GM08714 (cell line): ENCODE results near the gene TNRC6B.
A peak's percentile ranks its signal among the peaks of the same experiment; 100 is the strongest.
"Not testable (repeated sequence)": the region's sequence is repeated elsewhere in the genome, so short reads cannot be mapped to it uniquely, and the experiment has no call there.

Experiments
- H3K4me3 ChIP-seq: fragments of 200-500 bp; sonication (Bioruptor generic); 2 replicates; pipeline ENCODE4 v1.5.1; 2014; ENCODE audit warnings: mild to moderate bottlenecking, low read length, inconsistent platforms
- ZNF274 ChIP-seq: IDR thresholded peaks from 2 replicates; pipeline ENCODE4 v1.6.1; 2012; ENCODE audit warnings: mild to moderate bottlenecking, low read depth, low read length

The TNRC6B gene

DNA sequence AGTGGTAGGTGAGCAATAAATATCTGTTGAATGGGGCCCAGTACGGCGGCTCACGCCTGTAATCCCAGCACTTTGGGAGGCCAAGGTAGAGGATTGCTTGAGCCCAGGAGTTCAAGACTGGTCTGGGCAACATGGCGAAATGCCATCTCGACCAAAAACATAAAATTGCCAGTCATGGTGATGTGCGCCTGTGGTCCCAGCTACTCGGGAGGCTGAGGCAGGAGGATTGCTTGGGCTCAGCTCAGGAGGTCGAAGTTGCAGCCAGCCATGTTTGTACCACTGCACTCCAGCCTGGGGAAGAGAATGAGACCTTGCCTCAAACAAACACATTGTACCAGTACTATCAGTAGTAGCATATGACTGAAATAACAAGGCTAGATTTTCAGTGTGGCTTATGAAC lies 196.8 kb downstream of the TNRC6B start:
- TF ChIP-seq ZNF274: no peak
- no peak overlapping the region for H3K4me3 ChIP-seq

DNA sequence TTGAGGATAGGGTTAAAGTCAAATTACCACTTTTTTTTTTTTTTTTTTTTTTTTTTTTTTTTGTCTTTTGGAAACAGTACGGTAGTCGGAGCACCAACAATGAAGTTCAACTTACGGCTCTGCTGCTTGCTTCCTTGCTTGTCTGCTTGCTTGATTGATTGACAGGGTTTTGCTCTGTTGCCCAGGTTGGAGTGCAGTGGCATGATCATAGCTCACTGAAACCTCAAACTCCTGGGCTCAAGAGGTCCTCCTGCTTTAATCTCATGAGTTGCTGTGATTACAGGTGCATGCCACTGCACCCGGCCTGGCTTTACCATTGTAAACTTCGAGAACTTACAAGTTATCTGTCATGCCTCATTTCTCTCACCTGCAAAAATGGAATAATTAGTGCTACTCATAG lies 198.4 kb downstream of the TNRC6B start:
- TF ChIP-seq ZNF274: no peak
- H3K4me3 ChIP-seq: no peak overlapping the region

DNA sequence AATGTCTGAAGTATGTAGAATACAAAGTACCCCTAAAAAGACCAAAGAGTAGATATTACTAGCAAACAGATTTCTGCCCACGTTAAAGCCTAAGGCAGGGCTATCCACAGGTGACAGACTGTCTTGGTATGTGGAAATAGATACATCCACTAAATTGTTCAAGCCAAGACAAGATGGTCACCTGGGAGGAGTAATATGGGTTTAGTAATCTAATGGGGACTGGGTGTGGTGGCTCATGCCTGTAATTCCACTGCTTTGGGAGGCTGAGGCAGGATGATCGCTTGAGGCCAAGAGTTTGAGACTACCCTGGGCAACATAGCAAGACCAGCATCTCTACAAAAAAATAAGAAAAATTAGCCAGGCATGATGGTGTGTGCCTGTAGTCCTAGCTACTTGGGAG lies 200.2 kb downstream of the TNRC6B start:
- TF ChIP-seq ZNF274: no peak
- no peak overlapping the region for H3K4me3 ChIP-seq

DNA sequence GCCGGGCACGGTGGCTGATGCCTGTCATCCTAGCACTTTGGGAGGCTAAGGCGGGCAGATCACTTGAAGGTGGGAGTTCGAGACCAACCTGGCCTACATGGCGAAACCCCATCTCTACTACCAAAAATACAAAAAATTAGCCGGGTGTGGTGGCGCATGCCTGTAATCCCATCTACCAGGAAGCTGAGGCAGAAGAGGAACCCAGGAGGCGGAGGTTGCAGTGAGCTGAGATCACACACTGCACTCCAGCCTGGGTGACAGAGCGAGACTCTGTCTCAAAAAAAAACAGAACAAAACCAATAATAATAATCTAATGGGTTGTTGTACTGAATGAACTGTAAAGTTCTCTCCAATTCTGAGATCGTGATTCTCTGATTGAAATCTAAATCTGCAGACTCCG lies 200.7 kb downstream of the TNRC6B start:
- not testable (repeated sequence) for H3K4me3 ChIP-seq

DNA sequence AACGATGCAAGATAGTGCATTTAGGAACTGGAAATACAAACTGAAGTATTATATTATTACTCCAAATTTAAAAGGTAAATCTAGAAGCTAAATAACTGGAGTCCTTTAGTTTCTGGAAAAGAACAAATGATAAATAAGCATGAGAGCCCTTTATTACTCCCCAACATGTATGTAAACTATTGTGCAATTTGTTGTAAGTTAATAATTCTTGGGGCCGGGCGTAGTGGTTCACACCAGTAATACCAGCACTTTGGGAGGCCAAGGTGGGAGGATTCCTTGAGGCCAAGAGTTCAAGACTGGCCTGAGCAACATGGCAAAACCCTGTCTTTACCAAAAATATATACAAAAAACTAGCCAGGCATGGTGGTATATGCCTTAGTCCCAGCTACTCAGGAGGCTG lies 203.7 kb downstream of the TNRC6B start:
- no peak overlapping the region for H3K4me3 ChIP-seq
- no peak for TF ChIP-seq ZNF274

DNA sequence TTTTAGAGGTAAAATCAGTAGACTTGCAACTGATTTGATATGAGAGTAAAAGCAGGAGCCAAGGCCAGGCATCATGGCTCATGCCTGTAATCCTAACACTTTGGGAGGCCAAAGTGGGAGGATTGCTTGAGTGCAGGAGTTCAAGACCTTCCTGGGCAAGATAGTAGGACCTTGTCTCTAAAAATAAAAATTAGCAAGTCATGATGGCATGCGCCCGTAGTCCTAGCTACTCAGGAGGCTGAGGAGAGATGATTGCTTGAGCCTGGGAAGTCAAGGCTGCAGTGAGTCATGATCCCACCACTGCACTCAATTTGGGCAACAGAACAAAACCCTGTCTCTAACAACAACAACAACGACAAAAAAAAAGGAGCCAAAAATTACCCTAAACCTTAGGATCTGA lies 206.2 kb downstream of the TNRC6B start:
- no peak for TF ChIP-seq ZNF274
- no peak overlapping the region for H3K4me3 ChIP-seq

DNA sequence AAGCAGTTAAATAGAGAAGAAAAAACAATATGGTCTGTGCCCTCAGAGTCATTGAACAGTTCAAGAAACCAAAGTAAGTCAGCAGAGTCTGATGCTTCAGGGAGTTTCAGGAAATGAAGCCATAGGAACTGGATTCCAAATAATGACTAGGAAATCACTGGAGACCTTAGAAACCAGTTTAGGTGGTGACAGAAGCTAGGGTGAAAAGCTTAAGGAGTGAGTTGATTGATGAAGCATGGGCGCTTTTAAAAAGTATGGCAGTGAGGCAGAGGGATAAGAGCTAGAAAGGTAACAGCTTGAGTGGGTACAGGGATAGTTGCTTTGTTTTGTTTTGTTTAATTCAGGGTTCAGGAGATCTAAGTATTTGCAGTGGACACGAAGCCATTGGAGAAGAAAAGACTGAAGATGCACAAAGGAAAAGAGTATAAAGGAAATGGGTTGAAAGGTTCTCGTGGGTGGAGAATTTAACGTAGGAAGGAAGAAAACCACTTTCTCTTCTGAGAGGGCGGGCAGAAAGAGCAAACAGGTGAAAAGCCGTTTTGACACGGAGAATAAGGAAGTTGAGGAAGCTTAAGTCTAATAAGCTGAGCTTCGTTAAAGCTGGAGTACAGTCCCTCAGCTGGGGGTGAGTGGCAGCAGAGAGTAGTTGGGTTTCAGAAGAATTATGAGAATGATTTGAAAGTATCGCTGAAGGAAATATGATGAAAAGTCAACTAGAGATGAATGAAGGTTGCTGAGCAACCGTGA lies 207.5 kb downstream of the TNRC6B start:
- peak overlapping the region; percentile 38 for H3K4me3 ChIP-seq
- TF ChIP-seq ZNF274: no peak
